Fibroblast of peridontal ligament (primary cell): ENCODE data around the gene ADARB2.
"Not testable (repeated sequence)": the region's sequence is repeated elsewhere in the genome, so short reads cannot be mapped to it uniquely, and the experiment has no call there.

Experiments used
- DNase-seq: peaks from one replicate; pipeline ENCODE4 v3.0.0-alpha.2; 2010; ENCODE audit errors: extremely low read depth

The ADARB2 gene

DNA sequence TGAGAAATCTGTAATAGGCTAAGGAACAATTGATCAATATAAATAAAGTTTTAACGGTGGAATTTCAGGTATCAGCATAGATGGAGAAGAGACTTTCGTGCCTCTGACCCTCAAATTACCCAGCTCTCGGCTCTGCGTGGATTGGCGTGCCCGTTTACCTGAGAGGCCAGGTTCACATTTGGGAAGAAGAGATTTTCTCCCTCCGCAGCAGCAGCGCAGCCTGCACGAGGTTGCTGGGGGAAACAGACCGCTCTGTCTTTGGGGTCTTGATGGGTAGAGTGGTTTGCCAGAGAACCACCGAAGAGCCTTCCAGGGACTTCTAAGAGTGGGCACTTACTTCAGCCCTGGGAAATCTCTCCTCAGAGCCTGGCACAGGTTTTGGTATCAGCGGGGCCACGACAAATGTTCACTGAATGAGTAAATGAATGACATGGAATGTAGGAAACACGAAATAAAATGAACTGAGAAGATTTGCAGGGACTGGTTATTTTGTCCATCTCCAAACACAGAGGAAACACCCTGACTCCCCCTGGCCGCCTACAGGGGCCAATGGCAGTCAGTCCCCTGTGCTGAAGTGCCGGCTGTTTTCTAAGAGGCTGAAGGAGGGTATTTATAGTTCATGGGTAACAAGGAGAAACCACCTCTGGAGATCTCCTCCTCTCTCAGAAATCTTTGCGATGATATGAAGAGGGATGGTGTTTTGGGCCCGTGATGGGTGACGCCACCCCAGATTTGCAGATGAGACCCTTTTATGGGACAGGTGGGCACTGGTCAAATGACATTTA, 338.5 kb downstream of the ADARB2 start:
- no peak for DNase-seq

- not testable (repeated sequence) for DNase-seq
Measured at GRCh38 chr10:1398116-1398515, 339.2 kb downstream of the ADARB2 start.

- DNase-seq, result no peak
Measured at GRCh38 chr10:1396297-1396635, 341.1 kb downstream of the ADARB2 start.

DNA sequence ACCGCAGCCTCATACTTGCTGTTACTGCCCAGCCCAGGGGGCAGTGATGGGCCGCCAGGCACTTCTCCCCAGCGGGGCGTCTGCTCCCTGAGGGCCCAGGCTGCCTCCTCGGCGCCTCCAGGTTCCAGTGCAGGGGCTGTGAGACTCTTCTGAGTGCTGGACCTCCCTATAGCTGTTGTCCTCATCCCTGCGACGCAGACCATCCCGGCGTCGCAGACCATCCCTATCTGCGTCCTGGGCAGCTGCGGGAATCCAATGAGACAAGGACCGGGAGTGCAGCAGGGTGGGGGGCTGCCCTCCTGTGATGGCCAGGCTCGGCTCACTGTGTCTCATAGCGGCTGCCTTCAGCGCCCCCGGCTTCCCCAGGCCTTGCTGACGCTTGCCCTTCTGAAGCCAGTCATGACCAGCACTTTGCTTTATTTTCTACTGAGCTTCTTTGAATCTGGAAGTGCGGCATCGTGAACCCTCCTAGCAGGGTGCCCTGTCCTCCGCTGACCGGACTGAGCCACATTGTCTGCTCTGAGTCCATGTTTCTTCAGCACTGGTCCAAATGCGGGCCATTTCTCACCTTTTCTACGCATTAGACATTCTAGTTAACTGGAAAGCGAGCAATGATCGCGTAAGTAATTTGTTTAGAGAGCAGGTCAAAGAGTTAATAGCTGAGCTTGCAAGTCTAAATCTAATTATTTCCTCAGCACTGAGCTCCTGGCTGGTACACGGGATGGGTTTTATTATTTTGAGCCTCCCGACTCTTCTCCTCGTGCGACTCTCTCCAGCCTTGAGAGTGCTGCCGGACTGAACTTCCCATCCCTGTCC, 341.6 kb downstream of the ADARB2 start:
- no peak for DNase-seq

GRCh38 chr10:1395025-1395480, 342.3 kb downstream of the ADARB2 start:
- DNase-seq, result no peak

GRCh38 chr10:1394155-1394912, 343.0 kb downstream of the ADARB2 start:
- DNase-seq, result no peak

- no peak for DNase-seq
Measured at GRCh38 chr10:1393481-1393880, 343.8 kb downstream of the ADARB2 start.

- no peak for DNase-seq
Measured at GRCh38 chr10:1392127-1392526, 345.2 kb downstream of the ADARB2 start.

- no peak for DNase-seq
Measured at GRCh38 chr10:1390200-1390599, 347.1 kb downstream of the ADARB2 start.

- DNase-seq, result no peak
Measured at GRCh38 chr10:1384026-1384425, 353.3 kb downstream of the ADARB2 start.

DNA sequence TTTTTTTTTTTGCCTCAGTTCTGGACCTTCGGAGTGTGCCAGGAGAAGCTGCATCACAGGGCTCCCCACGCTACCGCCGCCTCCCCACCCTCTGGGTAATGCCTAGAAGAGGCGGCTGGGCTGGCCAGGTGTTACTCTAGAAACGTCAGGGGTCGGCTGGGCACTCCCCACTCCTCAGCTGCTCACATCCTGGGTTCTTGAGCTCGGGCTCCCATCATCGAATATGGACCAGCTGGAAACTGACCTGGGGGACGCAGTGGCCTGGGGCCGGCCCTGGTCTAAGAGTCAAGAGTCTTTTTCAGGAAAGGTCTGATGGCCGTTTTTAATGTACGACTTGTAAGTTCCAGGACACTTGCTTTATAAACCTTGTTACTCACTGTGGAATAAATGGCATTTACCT, 354.6 kb downstream of the ADARB2 start:
- no peak for DNase-seq

DNA sequence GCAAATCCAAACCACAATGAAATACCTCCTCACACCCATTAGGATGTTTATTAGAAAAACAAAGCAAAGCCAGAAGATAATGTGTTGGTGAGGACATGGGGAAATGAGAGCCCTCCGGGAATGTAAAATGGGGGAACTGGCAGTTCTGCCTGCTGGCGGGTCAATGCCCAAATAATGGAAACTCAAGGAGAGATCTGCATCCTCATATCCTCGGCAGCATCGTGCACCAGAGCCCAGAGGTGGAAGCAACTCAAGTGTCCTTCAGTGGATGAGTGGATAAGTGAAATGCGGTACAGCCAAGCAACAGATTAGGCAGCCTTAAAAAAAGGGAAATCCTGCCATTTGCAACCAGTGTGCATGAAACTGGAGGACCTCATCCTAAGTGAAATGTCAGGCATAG, 356.0 kb downstream of the ADARB2 start:
- no peak for DNase-seq

GRCh38 chr10:1380088-1380671, 357.1 kb downstream of the ADARB2 start:
- DNase-seq, result no peak

- DNase-seq, result no peak
Measured at GRCh38 chr10:1379601-1380000, 357.7 kb downstream of the ADARB2 start.

- no peak for DNase-seq
Measured at GRCh38 chr10:1378473-1378872, 358.9 kb downstream of the ADARB2 start.

GRCh38 chr10:1377740-1378397, 359.5 kb downstream of the ADARB2 start:
- no peak for DNase-seq

- DNase-seq, result no peak
Measured at GRCh38 chr10:1377231-1377630, 360.1 kb downstream of the ADARB2 start.

DNA sequence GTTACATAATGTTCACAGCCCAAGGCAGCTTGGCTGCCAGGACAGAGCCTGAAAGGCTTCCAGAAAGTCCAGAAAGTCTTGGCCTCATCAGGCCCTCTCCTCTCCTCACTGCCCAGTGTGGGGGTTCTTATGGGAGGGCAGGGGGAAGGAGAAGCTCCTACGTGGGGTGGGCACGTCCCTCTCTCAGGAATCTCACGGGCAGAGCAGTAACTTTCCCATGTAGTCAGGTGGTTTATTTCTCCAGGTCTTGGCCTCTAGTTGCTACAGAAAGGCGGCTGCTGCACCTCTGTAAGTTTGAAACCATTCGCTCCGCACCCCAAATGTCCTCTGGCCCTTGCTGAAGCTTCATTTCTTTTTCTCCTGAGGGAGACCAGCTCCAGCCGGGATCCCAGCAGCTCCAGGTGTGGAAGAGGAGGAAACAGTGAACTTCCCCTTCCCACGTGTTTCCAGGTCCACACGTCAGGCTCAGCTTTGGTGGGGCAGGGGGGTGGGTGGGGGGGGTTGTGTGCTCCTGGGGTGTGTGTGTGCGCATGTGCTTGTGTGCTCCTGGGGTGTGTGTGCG, 360.9 kb downstream of the ADARB2 start:
- no peak for DNase-seq

- DNase-seq, result no peak
Measured at GRCh38 chr10:1375346-1376170, 361.8 kb downstream of the ADARB2 start.
